ENCODE measurements around the gene PDS5B. TPM values are rescaled to one million over a fixed set of nuclear protein-coding genes. Genes with fewer than 3 reads are reported as not detected.
"Not testable (repeated sequence)": the region's sequence is repeated elsewhere in the genome, so short reads cannot be mapped to it uniquely, and the experiment has no call there.

The PDS5B gene
- total RNA-seq, 4 donors from 2014 or later: 26.6 to 61.1 (median 28.9) TPM

GRCh38 chr13:32726374-32727037 is 140.3 kb downstream of the PDS5B start:
- Histone ChIP-seq H3K4me1 (peaks cover 0 to 7% (median 0%) of the 10 kb centered on the region in 4 donors), H3K4me3 (no peak overlapping the region), H3K36me3 (no peaks in the 10 kb centered on the region), H3K27me3 (no peaks in the 10 kb centered on the region), H3K27ac (no peak overlapping the region), H3K9me3 (peaks cover 0 to under 1% (median 0%) of the 10 kb centered on the region in 4 donors)
- DNase-seq: no peak
- TF ChIP-seq CTCF (IDR thresholded peaks at IDR 0.05) (no peak), POLR2A (IDR thresholded peaks at IDR 0.05) (no peak)

GRCh38 chr13:32728327-32728726 is 142.1 kb downstream of the PDS5B start:
- Histone ChIP-seq H3K4me3 (no peak overlapping the region), H3K36me3 (no peaks in the 10 kb centered on the region), H3K4me1 (peaks cover 0 to 9% (median 0%) of the 10 kb centered on the region in 4 donors), H3K9me3 (no peaks in the 10 kb centered on the region), H3K27me3 (no peaks in the 10 kb centered on the region), H3K27ac (no peak overlapping the region)
- TF ChIP-seq POLR2A (IDR thresholded peaks at IDR 0.05) (no peak), CTCF (IDR thresholded peaks at IDR 0.05) (no peak)
- DNase-seq: no peak

GRCh38 chr13:32729097-32729496 is 142.8 kb downstream of the PDS5B start:
- not testable (repeated sequence) for H3K36me3 ChIP-seq, H3K27me3 ChIP-seq, H3K27ac ChIP-seq, H3K4me3 ChIP-seq, H3K9me3 ChIP-seq, DNase-seq, H3K4me1 ChIP-seq

- H3K36me3 ChIP-seq: no peaks in the 10 kb centered on the region
- H3K4me3 ChIP-seq: no peak overlapping the region
- no peaks in the 10 kb centered on the region for H3K9me3 ChIP-seq
- H3K4me1 ChIP-seq: peaks cover 0 to 11% (median 2%) of the 10 kb centered on the region in 4 donors
- TF ChIP-seq POLR2A (IDR thresholded peaks at IDR 0.05) (no peak), CTCF (IDR thresholded peaks at IDR 0.05) (no peak)
- no peak overlapping the region for H3K27ac ChIP-seq
- no peaks in the 10 kb centered on the region for H3K27me3 ChIP-seq
- DNase-seq: no peak
Observed at GRCh38 chr13:32731074-32731473, 144.8 kb downstream of the PDS5B start.

GRCh38 chr13:32731576-32731975 is 145.3 kb downstream of the PDS5B start:
- no peak for DNase-seq
- Histone ChIP-seq H3K4me1 (peaks cover 0 to 16% (median 2%) of the 10 kb centered on the region in 4 donors), H3K9me3 (no peaks in the 10 kb centered on the region), H3K27me3 (no peaks in the 10 kb centered on the region), H3K4me3 (no peak overlapping the region), H3K36me3 (no peaks in the 10 kb centered on the region), H3K27ac (no peak overlapping the region)
- TF ChIP-seq POLR2A (IDR thresholded peaks at IDR 0.05): no peak
- no peak for TF ChIP-seq CTCF (IDR thresholded peaks at IDR 0.05)

GRCh38 chr13:32733690-32734089 is 147.4 kb downstream of the PDS5B start:
- peaks cover 0 to 16% (median 2%) of the 10 kb centered on the region in 4 donors for H3K4me1 ChIP-seq
- no peak overlapping the region for H3K27ac ChIP-seq
- H3K36me3 ChIP-seq: no peaks in the 10 kb centered on the region
- H3K4me3 ChIP-seq: no peak overlapping the region
- DNase-seq: no peak
- no peaks in the 10 kb centered on the region for H3K27me3 ChIP-seq
- TF ChIP-seq POLR2A (IDR thresholded peaks at IDR 0.05): no peak
- TF ChIP-seq CTCF (IDR thresholded peaks at IDR 0.05): no peak
- H3K9me3 ChIP-seq: no peaks in the 10 kb centered on the region

Measured in Peyer's patch (tissue), 4 donors.